Glomerular endothelial cell (primary cell): ENCODE data around the gene MATN1. TPM values are rescaled to one million over a fixed set of nuclear protein-coding genes. Genes with fewer than 3 reads are reported as not detected.

Experiments used
- DNase-seq: peaks from one replicate; pipeline ENCODE4 v3.0.0-alpha.2; 2011; ENCODE audit warnings: low read depth, low spot score; ENCODE audit errors: extremely low read depth
- total RNA-seq: library from RNA; depleted of rRNA; stranded (reverse); fragments of >200 nt; gene quantifications from 2 replicates; pipeline ENCODE4 v1.2.3, GENCODE V29; 2015

The MATN1 gene
- total RNA-seq, 1 donor from 2014 or later = not detected

GRCh38 chr1:30685796-30686165 lies 37.6 kb downstream of the MATN1 start:
- DNase-seq = no peak

- no peak for DNase-seq
Observed at GRCh38 chr1:30684881-30685795, 38.2 kb downstream of the MATN1 start.

GRCh38 chr1:30684259-30684658 lies 39.1 kb downstream of the MATN1 start:
- DNase-seq = no peak

GRCh38 chr1:30683699-30684098 lies 39.7 kb downstream of the MATN1 start:
- no peak for DNase-seq

GRCh38 chr1:30682396-30683275 lies 40.7 kb downstream of the MATN1 start:
- no peak for DNase-seq

GRCh38 chr1:30681782-30682181 lies 41.6 kb downstream of the MATN1 start:
- DNase-seq = no peak

GRCh38 chr1:30680879-30681278 lies 42.5 kb downstream of the MATN1 start:
- DNase-seq = no peak

- no peak for DNase-seq
Observed at GRCh38 chr1:30680429-30680828, 43.0 kb downstream of the MATN1 start.

- no peak for DNase-seq
Observed at GRCh38 chr1:30679976-30680305, 43.4 kb downstream of the MATN1 start.

GRCh38 chr1:30679201-30679975 lies 44.0 kb downstream of the MATN1 start:
- no peak for DNase-seq

- no peak for DNase-seq
Observed at GRCh38 chr1:30678209-30678608, 45.2 kb downstream of the MATN1 start.

- DNase-seq = no peak
Observed at GRCh38 chr1:30677471-30677870, 45.9 kb downstream of the MATN1 start.

- no peak for DNase-seq
Observed at GRCh38 chr1:30675761-30676160, 47.6 kb downstream of the MATN1 start.

GRCh38 chr1:30675289-30675688 lies 48.1 kb downstream of the MATN1 start:
- DNase-seq = no peak

- no peak for DNase-seq
Observed at GRCh38 chr1:30673395-30673794, 50.0 kb downstream of the MATN1 start.

- DNase-seq = no peak
Observed at GRCh38 chr1:30672661-30673060, 50.7 kb downstream of the MATN1 start.

- no peak for DNase-seq
Observed at GRCh38 chr1:30670240-30671060, 52.9 kb downstream of the MATN1 start.

- DNase-seq = no peak
Observed at GRCh38 chr1:30668546-30669327, 54.6 kb downstream of the MATN1 start.

- DNase-seq = no peak
Observed at GRCh38 chr1:30668024-30668423, 55.4 kb downstream of the MATN1 start.
